Measurements from ENCODE around the gene DCLK2.

DCLK2 gene

GRCh38 chr4:150212485-150212884, 134.2 kb downstream of the DCLK2 start:
- no peak for DNase-seq

GRCh38 chr4:150212927-150213326, 134.7 kb downstream of the DCLK2 start:
- no peak for DNase-seq

- no peak for DNase-seq
These were observed 137.4 kb downstream of the DCLK2 start for GRCh38 chr4:150215601-150216000.

- no peak for DNase-seq
These were observed 138.5 kb downstream of the DCLK2 start for GRCh38 chr4:150216726-150217125.

- peak; percentile 24 for DNase-seq
These were observed 138.9 kb downstream of the DCLK2 start for GRCh38 chr4:150217192-150217591.

GRCh38 chr4:150217808-150218207, 139.6 kb downstream of the DCLK2 start:
- no peak for DNase-seq

GRCh38 chr4:150218447-150218846, 140.2 kb downstream of the DCLK2 start:
- DNase-seq, result no peak

GRCh38 chr4:150219841-150220240, 141.6 kb downstream of the DCLK2 start:
- no peak for DNase-seq

GRCh38 chr4:150224896-150225591, 146.8 kb downstream of the DCLK2 start:
- no peak for DNase-seq

GRCh38 chr4:150229520-150229919, 151.3 kb downstream of the DCLK2 start:
- no peak for DNase-seq

GRCh38 chr4:150230561-150230960, 152.3 kb downstream of the DCLK2 start:
- DNase-seq, result no peak

- DNase-seq, result no peak
These were observed 153.0 kb downstream of the DCLK2 start for GRCh38 chr4:150231107-150231770.

- no peak for DNase-seq
These were observed 153.8 kb downstream of the DCLK2 start for GRCh38 chr4:150232029-150232428.

GRCh38 chr4:150234246-150234645, 156.0 kb downstream of the DCLK2 start:
- no peak for DNase-seq

- no peak for DNase-seq
These were observed 157.1 kb downstream of the DCLK2 start for GRCh38 chr4:150235317-150235716.

GRCh38 chr4:150235808-150236271, 157.6 kb downstream of the DCLK2 start:
- no peak for DNase-seq

GRCh38 chr4:150236626-150237025, 158.4 kb downstream of the DCLK2 start:
- no peak for DNase-seq

- no peak for DNase-seq
These were observed 159.0 kb downstream of the DCLK2 start for GRCh38 chr4:150237110-150237872.

- no peak for DNase-seq
These were observed 160.3 kb downstream of the DCLK2 start for GRCh38 chr4:150238591-150238990.

GRCh38 chr4:150240011-150240410, 161.8 kb downstream of the DCLK2 start:
- no peak for DNase-seq

- DNase-seq, result no peak
These were observed 164.7 kb downstream of the DCLK2 start for GRCh38 chr4:150242820-150243458.

GRCh38 chr4:150243932-150244331, 165.7 kb downstream of the DCLK2 start:
- no peak for DNase-seq

GRCh38 chr4:150244600-150244999, 166.4 kb downstream of the DCLK2 start:
- peak; percentile 50 for DNase-seq
